ENCODE measurements around the gene MCM6.

Gene MCM6

GRCh38 chr2:135870571-135870970 lies 5.7 kb downstream of the MCM6 start:
- Histone ChIP-seq H3K4me3 (ENCODE audit: low read length) (no peak overlapping the region), H3K27me3 (ENCODE audit: control insufficient read depth, insufficient read depth, low read length) (no peaks in the 10 kb centered on the region), H3K9me3 (ENCODE audit: control insufficient read depth, insufficient read depth, low read length) (no peaks in the 10 kb centered on the region), H3K36me3 (ENCODE audit: control insufficient read depth, insufficient read depth, low read length) (peaks cover 24% of the 10 kb centered on the region; the same call in 1 of the 2 replicates), H3K4me1 (ENCODE audit: control insufficient read depth, insufficient read depth, low read length) (no peaks in the 10 kb centered on the region), H3K27ac (ENCODE audit: low read length) (no peak overlapping the region)
- DNase-seq (ENCODE audit: low read depth, low spot score) = no peak
- no CpG with 5 or more reads among the region's 1 CpG for WGBS (ENCODE audit: insufficient coverage, insufficient read length)

- Histone ChIP-seq H3K27ac (ENCODE audit: low read length) (no peak overlapping the region), H3K27me3 (ENCODE audit: control insufficient read depth, insufficient read depth, low read length) (no peaks in the 10 kb centered on the region), H3K9me3 (ENCODE audit: control insufficient read depth, insufficient read depth, low read length) (no peaks in the 10 kb centered on the region), H3K36me3 (ENCODE audit: control insufficient read depth, insufficient read depth, low read length) (peaks cover 31% of the 10 kb centered on the region; the same call in 1 of the 2 replicates), H3K4me3 (ENCODE audit: low read length) (no peak overlapping the region), H3K4me1 (ENCODE audit: control insufficient read depth, insufficient read depth, low read length) (no peaks in the 10 kb centered on the region)
- WGBS (ENCODE audit: insufficient coverage, insufficient read length) = no CpG with 5 or more reads among the region's 6 CpGs
- no peak for DNase-seq (ENCODE audit: low read depth, low spot score)
These were observed 13.0 kb downstream of the MCM6 start for GRCh38 chr2:135863233-135863632.

- H3K4me3 ChIP-seq (ENCODE audit: low read length) = no peak overlapping the region
- no peaks in the 10 kb centered on the region for H3K27me3 ChIP-seq (ENCODE audit: control insufficient read depth, insufficient read depth, low read length)
- no peak overlapping the region for H3K27ac ChIP-seq (ENCODE audit: low read length)
- no peaks in the 10 kb centered on the region for H3K4me1 ChIP-seq (ENCODE audit: control insufficient read depth, insufficient read depth, low read length)
- peaks cover 28% of the 10 kb centered on the region; the same call in 1 of the 2 replicates for H3K36me3 ChIP-seq (ENCODE audit: control insufficient read depth, insufficient read depth, low read length)
- H3K9me3 ChIP-seq (ENCODE audit: control insufficient read depth, insufficient read depth, low read length) = no peaks in the 10 kb centered on the region
- no CpG with 5 or more reads among the region's 4 CpGs for whole genome bisulfite sequencing (ENCODE audit: insufficient coverage, insufficient read length)
- no peak for DNase-seq (ENCODE audit: low read depth, low spot score)
These were observed 13.5 kb downstream of the MCM6 start for GRCh38 chr2:135862718-135863117.

GRCh38 chr2:135853401-135853800 lies 22.8 kb downstream of the MCM6 start:
- H3K27ac ChIP-seq (ENCODE audit: low read length) = no peak overlapping the region
- H3K9me3 ChIP-seq (ENCODE audit: control insufficient read depth, insufficient read depth, low read length) = no peaks in the 10 kb centered on the region
- no peaks in the 10 kb centered on the region for H3K4me1 ChIP-seq (ENCODE audit: control insufficient read depth, insufficient read depth, low read length)
- no peak for DNase-seq (ENCODE audit: low read depth, low spot score)
- peaks cover 21% of the 10 kb centered on the region; the same call in 1 of the 2 replicates for H3K36me3 ChIP-seq (ENCODE audit: control insufficient read depth, insufficient read depth, low read length)
- H3K27me3 ChIP-seq (ENCODE audit: control insufficient read depth, insufficient read depth, low read length) = no peaks in the 10 kb centered on the region
- no peak overlapping the region for H3K4me3 ChIP-seq (ENCODE audit: low read length)

GRCh38 chr2:135851858-135852257 lies 24.4 kb downstream of the MCM6 start:
- Histone ChIP-seq H3K27me3 (ENCODE audit: control insufficient read depth, insufficient read depth, low read length) (no peaks in the 10 kb centered on the region), H3K27ac (ENCODE audit: low read length) (no peak overlapping the region), H3K36me3 (ENCODE audit: control insufficient read depth, insufficient read depth, low read length) (peaks cover 23% of the 10 kb centered on the region; the same call in 1 of the 2 replicates), H3K9me3 (ENCODE audit: control insufficient read depth, insufficient read depth, low read length) (no peaks in the 10 kb centered on the region), H3K4me3 (ENCODE audit: low read length) (no peak overlapping the region), H3K4me1 (ENCODE audit: control insufficient read depth, insufficient read depth, low read length) (no peaks in the 10 kb centered on the region)
- no peak for DNase-seq (ENCODE audit: low read depth, low spot score)

GRCh38 chr2:135850892-135851668 lies 25.2 kb downstream of the MCM6 start:
- Histone ChIP-seq H3K4me3 (ENCODE audit: low read length) (no peak overlapping the region), H3K36me3 (ENCODE audit: control insufficient read depth, insufficient read depth, low read length) (peaks cover 20% of the 10 kb centered on the region; the same call in 1 of the 2 replicates), H3K27ac (ENCODE audit: low read length) (no peak overlapping the region), H3K27me3 (ENCODE audit: control insufficient read depth, insufficient read depth, low read length) (no peaks in the 10 kb centered on the region), H3K9me3 (ENCODE audit: control insufficient read depth, insufficient read depth, low read length) (no peaks in the 10 kb centered on the region), H3K4me1 (ENCODE audit: control insufficient read depth, insufficient read depth, low read length) (no peaks in the 10 kb centered on the region)
- no CpG with 5 or more reads among the region's 17 CpGs for WGBS (ENCODE audit: insufficient coverage, insufficient read length)
- DNase-seq (ENCODE audit: low read depth, low spot score) = no peak

- Histone ChIP-seq H3K27ac (ENCODE audit: low read length) (no peak overlapping the region), H3K9me3 (ENCODE audit: control insufficient read depth, insufficient read depth, low read length) (no peaks in the 10 kb centered on the region), H3K27me3 (ENCODE audit: control insufficient read depth, insufficient read depth, low read length) (no peaks in the 10 kb centered on the region), H3K36me3 (ENCODE audit: control insufficient read depth, insufficient read depth, low read length) (peaks cover 22% of the 10 kb centered on the region; the same call in 1 of the 2 replicates), H3K4me3 (ENCODE audit: low read length) (no peak overlapping the region), H3K4me1 (ENCODE audit: control insufficient read depth, insufficient read depth, low read length) (no peaks in the 10 kb centered on the region)
- no CpG with 5 or more reads among the region's 3 CpGs for WGBS (ENCODE audit: insufficient coverage, insufficient read length)
- no peak for DNase-seq (ENCODE audit: low read depth, low spot score)
These were observed 27.2 kb downstream of the MCM6 start for GRCh38 chr2:135849087-135849486.

- H3K9me3 ChIP-seq (ENCODE audit: control insufficient read depth, insufficient read depth, low read length) = no peaks in the 10 kb centered on the region
- WGBS (ENCODE audit: insufficient coverage, insufficient read length) = no CpG with 5 or more reads among the region's 5 CpGs
- H3K4me3 ChIP-seq (ENCODE audit: low read length) = no peak overlapping the region
- H3K27me3 ChIP-seq (ENCODE audit: control insufficient read depth, insufficient read depth, low read length) = no peaks in the 10 kb centered on the region
- H3K4me1 ChIP-seq (ENCODE audit: control insufficient read depth, insufficient read depth, low read length) = no peaks in the 10 kb centered on the region
- DNase-seq (ENCODE audit: low read depth, low spot score) = no peak
- peaks cover 26% of the 10 kb centered on the region; the same call in 1 of the 2 replicates for H3K36me3 ChIP-seq (ENCODE audit: control insufficient read depth, insufficient read depth, low read length)
- H3K27ac ChIP-seq (ENCODE audit: low read length) = no peak overlapping the region
These were observed 30.2 kb downstream of the MCM6 start for GRCh38 chr2:135845997-135846396.

- WGBS (ENCODE audit: insufficient coverage, insufficient read length) = no CpG with 5 or more reads among the region's 3 CpGs
- Histone ChIP-seq H3K27me3 (ENCODE audit: control insufficient read depth, insufficient read depth, low read length) (no peaks in the 10 kb centered on the region), H3K36me3 (ENCODE audit: control insufficient read depth, insufficient read depth, low read length) (peaks cover 24% of the 10 kb centered on the region; the same call in 1 of the 2 replicates), H3K9me3 (ENCODE audit: control insufficient read depth, insufficient read depth, low read length) (no peaks in the 10 kb centered on the region), H3K4me1 (ENCODE audit: control insufficient read depth, insufficient read depth, low read length) (no peaks in the 10 kb centered on the region), H3K4me3 (ENCODE audit: low read length) (no peak overlapping the region), H3K27ac (ENCODE audit: low read length) (no peak overlapping the region)
- DNase-seq (ENCODE audit: low read depth, low spot score) = no peak
These were observed 31.0 kb downstream of the MCM6 start for GRCh38 chr2:135845257-135845656.

GRCh38 chr2:135844301-135844895 lies 31.8 kb downstream of the MCM6 start:
- no peaks in the 10 kb centered on the region for H3K27me3 ChIP-seq (ENCODE audit: control insufficient read depth, insufficient read depth, low read length)
- WGBS (ENCODE audit: insufficient coverage, insufficient read length) = no CpG with 5 or more reads among the region's 12 CpGs
- H3K9me3 ChIP-seq (ENCODE audit: control insufficient read depth, insufficient read depth, low read length) = no peaks in the 10 kb centered on the region
- no peaks in the 10 kb centered on the region for H3K4me1 ChIP-seq (ENCODE audit: control insufficient read depth, insufficient read depth, low read length)
- peaks cover 22% of the 10 kb centered on the region; the same call in 1 of the 2 replicates for H3K36me3 ChIP-seq (ENCODE audit: control insufficient read depth, insufficient read depth, low read length)
- DNase-seq (ENCODE audit: low read depth, low spot score) = no peak
- H3K27ac ChIP-seq (ENCODE audit: low read length) = no peak overlapping the region
- H3K4me3 ChIP-seq (ENCODE audit: low read length) = no peak overlapping the region
